HEK293 (cell line): ENCODE results near the gene MT1A.
"Not testable (repeated sequence)": the region's sequence is repeated elsewhere in the genome, so short reads cannot be mapped to it uniquely, and the experiment has no call there.

Experiments
- CTCF ChIA-PET: fragments of 350-600 bp; formaldehyde crosslinking; extraction: SDS; loops from one replicate; lab custom pipeline; 2021; ENCODE audit warnings: antibody characterized with exemption; lab: Yijun Ruan, JAX
- POLR2A ChIA-PET: fragments of 300-600 bp; formaldehyde crosslinking; extraction: SDS; loops from one replicate; lab custom pipeline; 2020; ENCODE audit warnings: antibody characterized with exemption, inconsistent platforms; lab: Yijun Ruan, JAX
- H3K27ac ChIP-seq: fragments of 200-500 bp; sonication (Bioruptor generic); 2 replicates; pipeline ENCODE4 v1.5.1; 2014; ENCODE audit warnings: low read depth, low read length, control low read depth, inconsistent platforms; ENCODE audit errors: extremely low read depth
- H3K36me3 ChIP-seq, 2 experiments: fragments of 200-500 bp in 1 of 2; sonication (Bioruptor generic) in 1 of 2; 1 replicate in 1 of 2; 2 replicates in 1 of 2; pipeline ENCODE4 v1.5.1; 2014 to 2017; ENCODE audit warnings: inconsistent platforms in 2 of 2, low read length in 2 of 2; ENCODE audit not compliant: control insufficient read depth in 2 of 2, insufficient read depth in 1 of 2
- H3K4me1 ChIP-seq: fragments of 200-500 bp; sonication (Bioruptor generic); 2 replicates; pipeline ENCODE4 v1.5.1; 2014; ENCODE audit warnings: mild to moderate bottlenecking, low read length, inconsistent platforms; ENCODE audit not compliant: control insufficient read depth, insufficient read depth
- H3K4me3 ChIP-seq: 2 replicates; pipeline ENCODE4 v1.5.1; 2011; ENCODE audit warnings: low read depth, mild to moderate bottlenecking, control low read depth, low read length, moderate library complexity
- H3K9me3 ChIP-seq: fragments of 200-500 bp; sonication (Bioruptor generic); 2 replicates; pipeline ENCODE4 v1.5.1; 2014; ENCODE audit warnings: low read depth, low read length, inconsistent platforms; ENCODE audit not compliant: control insufficient read depth, insufficient read depth
- EGR2 ChIP-seq: fragments of 450-650 bp; formaldehyde crosslinking; IDR thresholded peaks from 2 replicates; pipeline ENCODE4 v1.5.1; 2016; ENCODE audit warnings: low read depth, missing biosample characterization, missing genetic modification characterization
- OSR2 ChIP-seq: fragments of 450-650 bp; formaldehyde crosslinking; IDR thresholded peaks from 2 replicates; pipeline ENCODE4 v1.5.1; 2016; ENCODE audit warnings: missing biosample characterization, missing genetic modification characterization
- ZFP41 ChIP-seq: fragments of 450-650 bp; formaldehyde crosslinking; IDR thresholded peaks from 2 replicates; pipeline ENCODE4 v1.5.1; 2016; ENCODE audit warnings: missing biosample characterization, missing genetic modification characterization, borderline replicate concordance
- ZNF133 ChIP-seq: fragments of 450-650 bp; formaldehyde crosslinking; IDR thresholded peaks from 2 replicates; pipeline ENCODE4 v1.5.1; 2016; ENCODE audit warnings: missing biosample characterization, missing genetic modification characterization
- ZNF138 ChIP-seq: fragments of 450-650 bp; formaldehyde crosslinking; IDR thresholded peaks from 2 replicates; pipeline ENCODE4 v1.5.1; 2016; ENCODE audit warnings: missing biosample characterization, missing genetic modification characterization, borderline replicate concordance
- ZNF140 ChIP-seq: fragments of 450-650 bp; formaldehyde crosslinking; IDR thresholded peaks from 2 replicates; pipeline ENCODE4 v1.5.1; 2016; ENCODE audit warnings: missing biosample characterization, missing genetic modification characterization
- ZNF302 ChIP-seq: fragments of 450-650 bp; formaldehyde crosslinking; IDR thresholded peaks from 2 replicates; pipeline ENCODE4 v1.5.1; 2016; ENCODE audit warnings: missing biosample characterization, missing genetic modification characterization, low read depth
- ZNF560 ChIP-seq: fragments of 450-650 bp; formaldehyde crosslinking; IDR thresholded peaks from 2 replicates; pipeline ENCODE4 v1.5.1; 2017; ENCODE audit warnings: missing biosample characterization, missing genetic modification characterization, borderline replicate concordance
- ZNF600 ChIP-seq: fragments of 450-650 bp; formaldehyde crosslinking; IDR thresholded peaks from 2 replicates; pipeline ENCODE4 v1.5.1; 2016; ENCODE audit warnings: missing biosample characterization, missing genetic modification characterization
- ZNF639 ChIP-seq: fragments of 450-650 bp; formaldehyde crosslinking; IDR thresholded peaks from 2 replicates; pipeline ENCODE4 v1.5.1; 2016; ENCODE audit warnings: missing biosample characterization, missing genetic modification characterization
- ZNF664 ChIP-seq: fragments of 450-650 bp; formaldehyde crosslinking; IDR thresholded peaks from 2 replicates; pipeline ENCODE4 v1.5.1; 2016; ENCODE audit warnings: missing biosample characterization, missing genetic modification characterization
- ZNF747 ChIP-seq: fragments of 450-650 bp; formaldehyde crosslinking; IDR thresholded peaks from 2 replicates; pipeline ENCODE4 v1.5.1; 2016; ENCODE audit warnings: missing biosample characterization, missing genetic modification characterization
- ZNF768 ChIP-seq: fragments of 450-650 bp; formaldehyde crosslinking; IDR thresholded peaks from 2 replicates; pipeline ENCODE4 v1.5.1; 2018; ENCODE audit warnings: missing biosample characterization, mild to moderate bottlenecking, missing genetic modification characterization
- ZNF830 ChIP-seq: fragments of 450-650 bp; IDR thresholded peaks from 2 replicates; pipeline ENCODE4 v1.5.0; 2018; ENCODE audit warnings: missing biosample characterization, missing genetic modification characterization, low read depth, mild to moderate bottlenecking, moderate library complexity
- ZSCAN30 ChIP-seq: fragments of 450-650 bp; IDR thresholded peaks from 2 replicates; pipeline ENCODE4 v1.5.1; 2018; ENCODE audit warnings: missing biosample characterization, mild to moderate bottlenecking, missing genetic modification characterization, moderate library complexity
- TF ChIP-seq, protein P1 (sequence below): fragments of 450-650 bp; formaldehyde crosslinking; IDR thresholded peaks from 2 replicates; pipeline ENCODE4 v1.5.1; 2016; ENCODE audit warnings: missing biosample characterization, missing genetic modification characterization
- TF ChIP-seq, protein P2 (sequence below): fragments of 450-650 bp; formaldehyde crosslinking; IDR thresholded peaks from 2 replicates; pipeline ENCODE4 v1.5.1; 2016; ENCODE audit warnings: missing biosample characterization, missing genetic modification characterization

MT1A gene

GRCh38 chr16:56670620-56670934 is 32.1 kb downstream of the MT1A start (continued):
- TF ChIP-seq, protein P1, sequence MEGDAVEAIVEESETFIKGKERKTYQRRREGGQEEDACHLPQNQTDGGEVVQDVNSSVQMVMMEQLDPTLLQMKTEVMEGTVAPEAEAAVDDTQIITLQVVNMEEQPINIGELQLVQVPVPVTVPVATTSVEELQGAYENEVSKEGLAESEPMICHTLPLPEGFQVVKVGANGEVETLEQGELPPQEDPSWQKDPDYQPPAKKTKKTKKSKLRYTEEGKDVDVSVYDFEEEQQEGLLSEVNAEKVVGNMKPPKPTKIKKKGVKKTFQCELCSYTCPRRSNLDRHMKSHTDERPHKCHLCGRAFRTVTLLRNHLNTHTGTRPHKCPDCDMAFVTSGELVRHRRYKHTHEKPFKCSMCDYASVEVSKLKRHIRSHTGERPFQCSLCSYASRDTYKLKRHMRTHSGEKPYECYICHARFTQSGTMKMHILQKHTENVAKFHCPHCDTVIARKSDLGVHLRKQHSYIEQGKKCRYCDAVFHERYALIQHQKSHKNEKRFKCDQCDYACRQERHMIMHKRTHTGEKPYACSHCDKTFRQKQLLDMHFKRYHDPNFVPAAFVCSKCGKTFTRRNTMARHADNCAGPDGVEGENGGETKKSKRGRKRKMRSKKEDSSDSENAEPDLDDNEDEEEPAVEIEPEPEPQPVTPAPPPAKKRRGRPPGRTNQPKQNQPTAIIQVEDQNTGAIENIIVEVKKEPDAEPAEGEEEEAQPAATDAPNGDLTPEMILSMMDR (tag by site-specific recombination), result no peak
- TF ChIP-seq ZNF133 (tag by site-specific recombination), result no peak
- no peak for TF ChIP-seq ZSCAN30 (tag by site-specific recombination)
- TF ChIP-seq ZNF747 (tag by site-specific recombination), result no peak
- TF ChIP-seq ZNF138, result no peak
- TF ChIP-seq ZNF600, result no peak
- no peak for TF ChIP-seq ZNF302 (tag by site-specific recombination)

GRCh38 chr16:56671691-56672090 is 33.2 kb downstream of the MT1A start:
- CTCF ChIA-PET, result interaction anchor here (3.4 kb wide), 1 partner anchor 30 kb away, joined by 31 read pairs; no protein-coding TSS in a partner anchor
- H3K9me3 ChIP-seq, H3K4me3 ChIP-seq, H3K4me1 ChIP-seq, H3K36me3 ChIP-seq, POLR2A ChIA-PET, H3K27ac ChIP-seq: not testable (repeated sequence)

DNA sequence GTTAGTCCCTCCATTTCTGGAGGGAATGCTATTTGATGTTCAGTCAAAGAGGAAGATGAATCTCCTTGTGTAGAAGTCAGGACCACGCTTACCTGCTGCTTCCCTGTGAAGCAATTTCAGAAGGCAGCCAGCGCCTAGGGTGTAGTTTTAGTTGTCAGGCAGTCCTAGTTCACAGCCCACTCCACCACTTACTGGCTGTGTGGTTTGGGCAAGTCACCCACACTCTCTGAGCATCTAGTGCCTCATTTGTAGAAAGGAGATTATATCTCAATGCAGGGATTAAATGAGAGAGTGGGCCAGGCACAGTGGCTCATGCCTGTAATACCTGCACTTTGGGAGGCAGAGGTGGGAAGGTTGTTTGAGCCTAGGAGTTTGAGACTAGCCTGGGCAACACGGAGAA is 33.7 kb downstream of the MT1A start:
- H3K27ac ChIP-seq, POLR2A ChIA-PET, H3K9me3 ChIP-seq, H3K36me3 ChIP-seq, H3K4me3 ChIP-seq, H3K4me1 ChIP-seq: not testable (repeated sequence)
- CTCF ChIA-PET, result interaction anchor here (3.4 kb wide), 1 partner anchor 30 kb away, joined by 31 read pairs; no protein-coding TSS in a partner anchor
- TF ChIP-seq EGR2 (peak; percentile 71), ZNF664 (tag by site-specific recombination) (peak; percentile 28; the same call in 1 of the 2 replicates)

GRCh38 chr16:56672761-56673536 is 34.5 kb downstream of the MT1A start:
- Histone ChIP-seq H3K4me1 (no peaks in the 10 kb centered on the region), H3K9me3 (no peaks in the 10 kb centered on the region), H3K36me3 (no peaks in the 10 kb centered on the region), H3K4me3 (no peak overlapping the region), H3K27ac (no peak overlapping the region)
- ChIA-PET CTCF (interaction anchor here (1.0 to 3.4 kb wide), 4 partner anchors 25 to 69 kb away, joined by 3 to 31 read pairs (median 6); no protein-coding TSS in a partner anchor), POLR2A (interaction anchor here (1.0 kb wide), 1 partner anchor 17 kb away, joined by 3 read pairs; no protein-coding TSS in a partner anchor)
- TF ChIP-seq OSR2 (tag by site-specific recombination), result no peak
- TF ChIP-seq, all 188 proteins: peak for 0

DNA sequence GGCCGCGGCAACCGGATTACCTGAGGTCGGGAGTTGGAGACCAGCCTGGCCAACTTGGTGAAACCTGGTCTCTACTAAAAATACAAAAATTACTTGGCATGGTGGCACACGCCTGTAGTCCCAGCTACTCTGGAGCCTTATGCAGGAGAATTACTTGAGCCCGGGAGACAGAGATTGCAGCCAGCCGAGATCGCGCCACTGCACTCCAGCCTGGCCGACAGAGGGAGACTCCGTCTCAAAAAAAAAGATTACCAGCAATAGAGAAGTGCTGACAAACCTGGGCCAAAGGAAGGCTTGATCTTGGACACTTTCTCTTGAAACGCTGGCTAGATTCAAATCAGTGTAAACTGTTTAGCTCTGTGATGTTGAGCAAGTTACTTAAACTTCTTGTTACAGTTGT is 35.5 kb downstream of the MT1A start:
- Histone ChIP-seq H3K27ac (no peak overlapping the region), H3K4me1 (no peaks in the 10 kb centered on the region), H3K4me3 (no peak overlapping the region), H3K9me3 (no peaks in the 10 kb centered on the region), H3K36me3 (no peaks in the 10 kb centered on the region)
- ChIA-PET POLR2A (no interaction called here), CTCF (interaction anchor here (0.6 to 3.4 kb wide), 9 partner anchors 10 to 218 kb away, joined by 3 to 31 read pairs (median 4); no protein-coding TSS in a partner anchor)
- TF ChIP-seq ZNF830 (tag by site-specific recombination), result no peak
- TF ChIP-seq ZNF140 (tag by site-specific recombination), result no peak
- TF ChIP-seq, protein P2, sequence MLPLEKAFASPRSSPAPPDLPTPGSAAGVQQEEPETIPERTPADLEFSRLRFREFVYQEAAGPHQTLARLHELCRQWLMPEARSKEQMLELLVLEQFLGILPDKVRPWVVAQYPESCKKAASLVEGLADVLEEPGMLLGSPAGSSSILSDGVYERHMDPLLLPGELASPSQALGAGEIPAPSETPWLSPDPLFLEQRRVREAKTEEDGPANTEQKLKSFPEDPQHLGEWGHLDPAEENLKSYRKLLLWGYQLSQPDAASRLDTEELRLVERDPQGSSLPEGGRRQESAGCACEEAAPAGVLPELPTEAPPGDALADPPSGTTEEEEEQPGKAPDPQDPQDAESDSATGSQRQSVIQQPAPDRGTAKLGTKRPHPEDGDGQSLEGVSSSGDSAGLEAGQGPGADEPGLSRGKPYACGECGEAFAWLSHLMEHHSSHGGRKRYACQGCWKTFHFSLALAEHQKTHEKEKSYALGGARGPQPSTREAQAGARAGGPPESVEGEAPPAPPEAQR (tag by site-specific recombination), result no peak
- no peak for TF ChIP-seq ZNF768 (tag by site-specific recombination)
- no peak for TF ChIP-seq ZFP41
- no peak for TF ChIP-seq ZNF560
- no peak for TF ChIP-seq ZNF639 (tag by site-specific recombination)

GRCh38 chr16:56674570-56674969 is 36.1 kb downstream of the MT1A start:
- H3K27ac ChIP-seq, H3K4me1 ChIP-seq, H3K36me3 ChIP-seq, H3K9me3 ChIP-seq, POLR2A ChIA-PET, H3K4me3 ChIP-seq: not testable (repeated sequence)
- CTCF ChIA-PET, result interaction anchor here (0.7 to 3.4 kb wide), 5 partner anchors 10 to 98 kb away, joined by 3 to 31 read pairs (median 5); no protein-coding TSS in a partner anchor
